ENCODE results near the gene PRICKLE1. TPM values are rescaled to one million over a fixed set of nuclear protein-coding genes. Genes with fewer than 3 reads are reported as not detected.

Gene PRICKLE1
- total and polyA plus RNA-seq, 2 experiments from 2014 or later: 7.7 to 51.7 TPM

- Histone ChIP-seq H3K9me2 (ENCODE audit: insufficient read depth) (no peaks in the 10 kb centered on the region), H3K4me2 (peak overlapping the region; percentile 91), H3K4me1 (ENCODE audit: insufficient read depth) (peaks cover 12% of the 10 kb centered on the region; the same call in 1 of the 2 replicates), H4K20me1 (replicated peaks; ENCODE audit: insufficient read depth) (no peaks in the 10 kb centered on the region), H3F3A (replicated peaks; ENCODE audit: low read depth) (0 out of 2 replicates have a peak, but pooled peaks cover 4% of the 10 kb centered on the region), H3K27me3 (ENCODE audit: insufficient read depth) (peaks cover 53% of the 10 kb centered on the region), H3K79me2 (replicated peaks; ENCODE audit: insufficient read depth) (0 out of 2 replicates have a peak, but pooled peaks cover 3% of the 10 kb centered on the region), H3K36me3 (ENCODE audit: insufficient read depth) (no peaks in the 10 kb centered on the region), H3K27ac (ENCODE audit: low read depth) (no peak overlapping the region), H3K4me3 (peak overlapping the region; percentile 85), H2AFZ (peak overlapping the region; percentile 99)
- H3K4me3 Mint-ChIP-seq: peak overlapping the region; percentile 83
- H3K9me3 Mint-ChIP-seq: no peaks in the 10 kb centered on the region
- TF ChIP-seq NANOG (IDR thresholded peaks at IDR 0.05; ENCODE audit: borderline replicate concordance) (no peak), EZH2 (IDR thresholded peaks at IDR 0.05; ENCODE audit: low read depth, unreplicated experiment) (peak; percentile 49)
- TF ChIP-seq, protein P1, sequence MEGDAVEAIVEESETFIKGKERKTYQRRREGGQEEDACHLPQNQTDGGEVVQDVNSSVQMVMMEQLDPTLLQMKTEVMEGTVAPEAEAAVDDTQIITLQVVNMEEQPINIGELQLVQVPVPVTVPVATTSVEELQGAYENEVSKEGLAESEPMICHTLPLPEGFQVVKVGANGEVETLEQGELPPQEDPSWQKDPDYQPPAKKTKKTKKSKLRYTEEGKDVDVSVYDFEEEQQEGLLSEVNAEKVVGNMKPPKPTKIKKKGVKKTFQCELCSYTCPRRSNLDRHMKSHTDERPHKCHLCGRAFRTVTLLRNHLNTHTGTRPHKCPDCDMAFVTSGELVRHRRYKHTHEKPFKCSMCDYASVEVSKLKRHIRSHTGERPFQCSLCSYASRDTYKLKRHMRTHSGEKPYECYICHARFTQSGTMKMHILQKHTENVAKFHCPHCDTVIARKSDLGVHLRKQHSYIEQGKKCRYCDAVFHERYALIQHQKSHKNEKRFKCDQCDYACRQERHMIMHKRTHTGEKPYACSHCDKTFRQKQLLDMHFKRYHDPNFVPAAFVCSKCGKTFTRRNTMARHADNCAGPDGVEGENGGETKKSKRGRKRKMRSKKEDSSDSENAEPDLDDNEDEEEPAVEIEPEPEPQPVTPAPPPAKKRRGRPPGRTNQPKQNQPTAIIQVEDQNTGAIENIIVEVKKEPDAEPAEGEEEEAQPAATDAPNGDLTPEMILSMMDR (conservative IDR thresholded peaks at IDR 0.05; ENCODE audit: low read depth in 2 of 2): peak in 1 of 2 experiments; percentile 38; a peak in 2 of 4 replicates
- no peaks in the 10 kb centered on the region for H3K36me3 Mint-ChIP-seq (ENCODE audit: low read depth)
- peak; percentile 31 for DNase-seq (ENCODE audit: low spot score)
- H3K27ac Mint-ChIP-seq: no peak overlapping the region
- H3K4me1 Mint-ChIP-seq: peaks cover 23% of the 10 kb centered on the region
- H3K27me3 Mint-ChIP-seq (ENCODE audit: insufficient read depth, low read depth, poor library complexity): peaks cover 30% of the 10 kb centered on the region
- ATAC-seq: peak; percentile 18
These were observed 886 bp upstream of the PRICKLE1 start for GRCh38 chr12:42590330-42590934.

DNA sequence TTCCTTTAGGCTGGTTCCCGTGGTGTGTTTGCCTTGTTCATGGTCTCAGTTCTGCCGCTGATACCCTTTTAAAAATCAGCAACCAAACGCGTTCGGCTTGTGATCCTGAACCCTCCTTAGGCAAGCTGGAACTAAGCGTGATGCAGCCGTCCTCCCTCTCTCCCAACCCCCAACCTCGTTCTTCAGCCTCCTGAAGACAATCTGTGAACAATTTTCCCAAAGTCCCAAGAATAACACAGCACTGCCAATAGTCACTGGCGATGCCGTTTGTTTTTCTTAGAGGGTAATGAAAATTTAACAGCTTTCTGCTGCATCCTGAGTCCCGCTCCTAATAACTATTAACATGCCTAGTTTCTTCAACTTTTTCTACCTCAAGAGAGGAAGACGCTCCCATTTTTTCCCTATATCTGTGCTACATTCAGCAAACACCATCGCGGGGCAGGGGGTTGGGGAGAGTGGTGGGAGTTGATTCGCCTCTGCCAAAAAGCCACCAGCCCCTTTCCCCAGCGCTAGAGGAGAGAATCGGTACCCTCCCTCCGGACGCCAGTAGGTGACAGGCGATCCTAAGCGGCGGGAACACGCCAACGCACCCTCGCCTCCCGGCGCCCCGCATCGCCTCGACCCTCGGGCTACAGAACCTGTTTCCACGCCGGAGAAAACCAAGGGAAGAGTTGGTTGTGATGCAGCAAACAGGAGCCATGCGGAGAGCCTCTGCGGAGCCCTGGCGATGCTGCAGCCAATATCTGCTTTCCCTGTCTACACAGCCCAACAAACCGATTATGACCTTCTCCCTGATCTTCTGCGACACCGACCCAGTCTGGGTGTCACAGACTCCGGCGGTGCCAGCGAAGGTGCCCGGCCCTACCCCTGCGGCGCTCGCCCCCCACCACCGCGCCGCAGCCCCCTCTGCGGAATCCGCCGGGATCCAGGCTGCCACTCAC, 752 bp downstream of the PRICKLE1 start:
- peak overlapping the region; percentile 85 for H3K4me3 ChIP-seq
- H3K27ac ChIP-seq (ENCODE audit: low read depth): no peak overlapping the region
- Mint-ChIP-seq H3K4me1 (peaks cover 23% of the 10 kb centered on the region), H3K27me3 (ENCODE audit: insufficient read depth, low read depth, poor library complexity) (peaks cover 30% of the 10 kb centered on the region), H3K9me3 (no peaks in the 10 kb centered on the region), H3K4me3 (peak overlapping the region; percentile 76), H3K27ac (no peak overlapping the region), H3K36me3 (ENCODE audit: low read depth) (no peaks in the 10 kb centered on the region)
- peaks cover 53% of the 10 kb centered on the region for H3K27me3 ChIP-seq (ENCODE audit: insufficient read depth)
- DNase-seq (ENCODE audit: low spot score): peak; percentile 83
- H3F3A ChIP-seq (replicated peaks; ENCODE audit: low read depth): 0 out of 2 replicates have a peak, but pooled peaks cover 4% of the 10 kb centered on the region
- no peaks in the 10 kb centered on the region for H3K9me2 ChIP-seq (ENCODE audit: insufficient read depth)
- no peaks in the 10 kb centered on the region for H3K36me3 ChIP-seq (ENCODE audit: insufficient read depth)
- H3K79me2 ChIP-seq (replicated peaks; ENCODE audit: insufficient read depth): 0 out of 2 replicates have a peak, but pooled peaks cover 3% of the 10 kb centered on the region
- TF ChIP-seq ZNF331 (CRISPR knock-in tag; IDR thresholded peaks at IDR 0.05; ENCODE audit: low read depth): no peak
- TF ChIP-seq, protein P1 (conservative IDR thresholded peaks at IDR 0.05; ENCODE audit: low read depth in 2 of 2): peak; percentile 59 to 81
- peak; percentile 22 for TF ChIP-seq EZH2 (IDR thresholded peaks at IDR 0.05; ENCODE audit: low read depth, unreplicated experiment)
- H3K4me2 ChIP-seq: peak overlapping the region; percentile 96
- peaks cover 12% of the 10 kb centered on the region; the same call in 1 of the 2 replicates for H3K4me1 ChIP-seq (ENCODE audit: insufficient read depth)
- peak; percentile 82 for ATAC-seq
- no peaks in the 10 kb centered on the region for H4K20me1 ChIP-seq (replicated peaks; ENCODE audit: insufficient read depth)
- peak overlapping the region; percentile 95 for H2AFZ ChIP-seq
